IPS-15b (cell line): ENCODE measurements around the gene MALL.
"Not testable (repeated sequence)": the region's sequence is repeated elsewhere in the genome, so short reads cannot be mapped to it uniquely, and the experiment has no call there.

ENCODE experiments used
- H3K27me3 ChIP-seq: one replicate; pipeline ENCODE4 v1.6.1; 2013; ENCODE audit warnings: low read length; ENCODE audit not compliant: control insufficient read depth, insufficient read depth
- H3K36me3 ChIP-seq: one replicate; pipeline ENCODE4 v1.6.1; 2013; ENCODE audit warnings: low read length; ENCODE audit not compliant: control insufficient read depth, insufficient read depth
- H3K4me1 ChIP-seq: one replicate; pipeline ENCODE4 v1.6.1; 2013; ENCODE audit warnings: mild to moderate bottlenecking, low read length; ENCODE audit not compliant: control insufficient read depth, insufficient read depth
- H3K4me3 ChIP-seq: one replicate; pipeline ENCODE4 v1.5.1; 2013; ENCODE audit warnings: low read depth, low read length
- H3K9ac ChIP-seq: one replicate; pipeline ENCODE4 v1.6.1; 2013; ENCODE audit warnings: low read depth, mild to moderate bottlenecking, low read length
- H3K9me3 ChIP-seq: one replicate; pipeline ENCODE4 v1.6.1; 2013; ENCODE audit warnings: mild to moderate bottlenecking, low read length; ENCODE audit not compliant: control insufficient read depth, insufficient read depth

The MALL gene

DNA sequence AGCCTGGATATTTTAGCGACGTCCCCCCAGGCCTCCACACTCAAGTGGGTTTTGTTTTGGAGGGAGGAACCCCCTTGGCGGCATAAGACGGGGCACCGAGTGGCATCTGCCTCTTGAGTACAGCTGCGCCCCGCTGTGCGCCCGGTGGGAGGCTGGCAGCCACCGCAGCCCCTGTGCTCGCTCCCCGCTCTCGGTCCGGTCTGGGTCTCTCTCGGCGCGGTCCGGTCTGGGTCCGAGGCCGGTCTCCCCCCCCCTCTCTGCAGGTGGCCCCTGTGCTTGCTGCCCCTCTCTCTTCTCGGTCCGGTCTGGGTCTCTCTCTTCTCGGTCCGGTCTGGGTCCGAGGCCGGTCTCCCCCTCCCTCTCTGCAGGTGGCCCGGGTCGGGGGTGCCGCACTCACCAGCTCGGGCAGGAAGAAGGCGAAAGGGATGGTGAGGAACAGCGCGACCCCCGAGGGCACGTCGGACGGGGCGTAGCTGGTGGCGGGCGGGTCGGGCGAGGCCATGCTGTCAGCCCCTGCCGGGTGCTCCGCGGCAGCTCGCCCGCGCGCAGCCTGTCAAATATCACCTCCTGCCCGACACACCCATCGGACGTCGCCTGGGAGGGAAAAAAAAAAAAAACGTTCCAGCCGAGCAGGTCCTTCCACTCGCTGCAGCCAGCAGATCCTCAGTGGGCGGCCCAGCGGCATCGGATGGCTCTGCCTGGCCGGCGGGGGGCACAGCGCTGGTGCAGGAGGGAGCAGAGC is at the start of gene MALL:
Gene MALL, minus strand, starts transcription at position 532 of the 742 bp plus-strand sequence. Its CDS starts 30 bp downstream, at position 502.
- peaks cover 4% of the 10 kb centered on the region for H3K4me1 ChIP-seq
- no peak within 1 kb of the TSS for H3K9ac ChIP-seq
- peak within 1 kb of the TSS; percentile 61 for H3K4me3 ChIP-seq
- no peaks in the 10 kb centered on the region for H3K9me3 ChIP-seq
- peaks cover 49% of the 10 kb centered on the region for H3K27me3 ChIP-seq
- H3K36me3 ChIP-seq, result no peaks in the 10 kb centered on the region

DNA sequence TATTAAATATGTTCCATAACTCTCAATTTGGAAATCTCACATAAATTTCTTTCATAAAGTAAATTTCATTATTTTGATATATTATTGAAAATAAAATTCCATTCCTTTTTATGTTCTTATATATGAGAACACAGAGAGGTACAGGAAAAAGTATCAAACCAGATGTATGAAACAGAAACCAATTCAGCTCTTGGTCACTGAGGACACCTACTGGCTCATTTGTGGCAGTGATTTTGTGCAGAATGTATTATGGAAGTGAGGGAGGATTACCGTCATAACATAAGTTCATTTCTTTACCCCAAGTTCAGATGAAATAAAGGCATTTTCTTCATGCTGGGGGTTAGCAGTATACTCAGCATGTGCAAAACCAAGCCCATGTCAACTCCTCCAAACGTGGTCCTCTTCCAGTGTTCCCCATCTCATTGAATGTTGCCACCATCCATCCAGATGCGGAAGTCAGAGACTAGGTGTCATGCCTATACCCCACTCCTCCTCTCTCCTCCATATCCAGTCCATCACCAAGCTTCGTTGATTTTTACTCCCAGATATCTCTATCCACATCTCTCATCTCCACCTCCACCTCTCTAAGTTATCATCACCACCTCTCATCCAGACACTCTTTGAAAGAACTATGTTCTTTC is 41.7 kb upstream of the MALL start:
- Histone ChIP-seq H3K4me3 (no peak overlapping the region), H3K36me3 (no peaks in the 10 kb centered on the region), H3K9me3 (peaks cover 16% of the 10 kb centered on the region), H3K9ac (no peak overlapping the region), H3K4me1 (no peaks in the 10 kb centered on the region), H3K27me3 (no peaks in the 10 kb centered on the region)

DNA sequence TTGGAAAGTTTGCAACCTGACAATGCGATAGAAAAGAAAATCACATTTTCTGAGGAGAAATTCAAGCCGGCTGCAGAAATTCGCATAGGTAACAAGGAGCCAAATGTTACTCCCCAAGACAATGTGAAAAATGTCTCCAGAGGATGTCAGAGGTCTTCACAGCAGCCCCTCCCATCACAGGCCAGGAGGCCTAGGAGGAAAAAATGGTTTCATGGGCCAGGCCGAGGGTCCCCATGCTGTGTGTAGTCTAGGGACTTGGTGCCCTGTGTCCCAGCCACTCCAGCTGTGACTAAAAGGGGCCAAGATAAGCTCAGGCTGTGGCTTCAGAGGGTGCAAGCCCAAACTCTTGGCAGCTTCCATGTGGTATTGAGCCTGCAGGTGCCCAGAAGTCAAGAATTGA is 39.2 kb upstream of the MALL start:
- H3K36me3 ChIP-seq, H3K4me3 ChIP-seq, H3K4me1 ChIP-seq, H3K27me3 ChIP-seq, H3K9ac ChIP-seq: not testable (repeated sequence)
- H3K9me3 ChIP-seq, result peaks cover 16% of the 10 kb centered on the region

DNA sequence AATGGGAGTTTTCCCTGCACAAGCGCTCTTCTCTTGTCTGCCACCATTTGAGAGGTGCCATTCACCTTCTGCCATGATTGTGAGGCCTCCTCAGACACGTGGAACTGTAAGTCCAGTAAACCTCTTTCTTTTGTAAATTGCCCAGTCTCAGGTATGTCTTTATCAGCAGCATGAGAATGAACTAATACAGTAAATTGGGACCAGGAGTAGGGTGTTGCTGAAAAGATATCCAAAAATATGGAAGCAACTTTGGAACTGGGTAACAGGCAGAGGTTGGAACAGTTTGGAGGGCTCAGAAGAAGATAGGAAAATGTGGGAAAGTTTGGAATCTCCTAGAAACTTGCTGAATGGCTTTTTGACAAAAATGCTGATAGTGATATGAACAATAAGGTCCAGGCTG is 38.6 kb upstream of the MALL start:
- not testable (repeated sequence) for H3K9ac ChIP-seq, H3K4me1 ChIP-seq, H3K36me3 ChIP-seq, H3K27me3 ChIP-seq, H3K4me3 ChIP-seq
- peaks cover 16% of the 10 kb centered on the region for H3K9me3 ChIP-seq

DNA sequence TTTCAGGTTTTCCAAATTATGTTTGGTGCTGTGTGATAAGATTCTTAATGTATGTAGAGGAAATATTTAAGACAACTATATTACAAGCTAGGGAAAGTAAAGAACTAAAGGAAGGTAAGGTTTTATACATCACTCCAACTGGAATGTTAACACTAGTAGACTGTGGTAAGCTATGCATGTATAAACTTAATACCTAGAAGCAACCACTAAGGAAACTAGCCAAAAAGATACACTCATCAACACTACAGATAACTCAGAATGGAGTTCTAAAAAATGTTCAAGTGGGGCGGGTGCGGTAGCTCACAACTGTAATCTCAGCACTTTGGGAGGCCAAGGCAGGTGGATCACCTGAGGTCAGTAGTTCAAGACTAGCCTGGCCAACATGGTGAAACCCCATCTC is 37.8 kb upstream of the MALL start:
- Histone ChIP-seq H3K9ac (no peak overlapping the region), H3K9me3 (peaks cover 16% of the 10 kb centered on the region), H3K36me3 (no peaks in the 10 kb centered on the region), H3K27me3 (no peaks in the 10 kb centered on the region), H3K4me1 (no peaks in the 10 kb centered on the region), H3K4me3 (no peak overlapping the region)

DNA sequence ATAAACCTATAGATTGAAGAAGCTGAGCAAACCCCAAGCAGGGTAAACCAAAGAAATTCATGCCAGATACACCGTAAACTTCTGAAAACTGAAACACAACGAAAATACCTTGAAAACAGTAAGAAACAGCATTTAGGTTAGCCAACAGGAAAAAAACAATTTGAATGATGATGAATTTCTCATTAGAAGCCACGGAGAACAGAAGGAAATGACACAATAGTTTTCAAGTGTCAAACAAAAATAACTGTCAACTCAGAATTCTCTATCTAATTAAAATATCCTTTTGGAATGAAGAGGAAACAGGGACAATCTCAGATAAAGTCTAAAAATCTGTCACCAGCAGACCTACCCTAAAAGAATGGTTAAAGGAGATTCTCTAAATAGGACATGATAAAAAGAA is 37.3 kb upstream of the MALL start:
- Histone ChIP-seq H3K4me1 (no peaks in the 10 kb centered on the region), H3K36me3 (no peaks in the 10 kb centered on the region), H3K27me3 (no peaks in the 10 kb centered on the region), H3K9me3 (peaks cover 16% of the 10 kb centered on the region), H3K4me3 (no peak overlapping the region), H3K9ac (no peak overlapping the region)

DNA sequence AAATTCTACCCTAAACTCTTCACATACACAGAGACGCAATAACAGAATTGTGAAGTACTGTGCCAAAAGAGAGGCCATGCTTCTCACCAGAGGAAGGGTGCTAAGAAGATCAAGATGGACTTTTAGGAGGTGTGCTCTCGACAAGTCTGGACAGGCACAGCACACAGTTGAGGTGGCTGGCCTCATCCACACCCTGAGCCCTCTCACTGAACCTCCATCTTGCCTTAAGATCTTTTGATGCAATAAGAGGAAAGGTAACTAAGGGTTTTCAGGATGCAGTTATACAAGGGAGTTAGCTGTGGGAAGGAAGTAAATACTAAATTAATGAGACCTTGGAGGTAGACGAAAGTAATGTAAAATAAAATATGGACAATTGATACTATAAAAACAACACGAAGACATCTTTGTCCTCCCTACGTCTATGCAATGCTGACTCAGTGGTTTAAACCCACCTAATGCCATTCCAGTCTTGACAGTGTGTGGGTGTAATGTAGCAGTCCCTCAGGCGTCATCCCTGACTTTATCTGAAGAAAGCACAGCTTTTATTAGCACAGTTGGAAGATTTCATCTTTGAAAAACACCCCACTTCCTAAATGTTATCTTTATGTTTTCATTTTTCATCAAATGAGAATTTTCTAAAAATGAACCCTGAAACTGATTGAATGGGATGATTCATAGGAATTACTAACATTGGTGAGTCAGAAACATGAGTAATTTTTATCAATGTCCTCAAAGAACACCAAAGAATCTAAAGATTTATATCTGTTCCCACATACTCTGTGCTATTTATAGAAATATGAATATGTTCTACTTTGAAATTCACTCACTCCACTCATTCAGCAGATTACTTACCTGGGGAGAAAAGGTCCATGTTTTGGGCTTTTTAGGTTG is 34.0 kb upstream of the MALL start:
- peaks cover 6% of the 10 kb centered on the region for H3K9me3 ChIP-seq
- H3K27me3 ChIP-seq, result no peaks in the 10 kb centered on the region
- H3K4me3 ChIP-seq, result no peak overlapping the region
- no peak overlapping the region for H3K9ac ChIP-seq
- no peaks in the 10 kb centered on the region for H3K4me1 ChIP-seq
- H3K36me3 ChIP-seq, result no peaks in the 10 kb centered on the region

DNA sequence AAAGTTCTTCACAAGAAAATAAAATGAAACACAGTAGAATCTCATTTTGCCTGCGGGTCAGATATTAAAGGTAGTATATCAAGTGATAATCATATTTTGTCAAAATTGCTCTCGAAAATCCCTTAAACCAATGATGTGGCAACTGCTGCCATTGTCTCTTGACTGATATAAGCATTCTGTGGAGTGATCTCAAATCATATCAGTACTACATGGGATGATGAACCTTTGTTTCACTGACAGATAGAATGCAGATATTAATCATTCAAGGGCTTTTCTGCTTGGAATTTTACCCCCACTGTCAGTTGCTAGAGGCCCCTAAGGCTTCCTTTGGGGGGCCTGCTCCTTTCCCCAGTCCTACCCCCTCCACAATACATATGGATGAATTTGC is 31.3 kb upstream of the MALL start:
- no peak overlapping the region for H3K9ac ChIP-seq
- no peaks in the 10 kb centered on the region for H3K27me3 ChIP-seq
- no peak overlapping the region for H3K4me3 ChIP-seq
- H3K36me3 ChIP-seq, result no peaks in the 10 kb centered on the region
- H3K9me3 ChIP-seq, result no peaks in the 10 kb centered on the region
- H3K4me1 ChIP-seq, result no peaks in the 10 kb centered on the region

DNA sequence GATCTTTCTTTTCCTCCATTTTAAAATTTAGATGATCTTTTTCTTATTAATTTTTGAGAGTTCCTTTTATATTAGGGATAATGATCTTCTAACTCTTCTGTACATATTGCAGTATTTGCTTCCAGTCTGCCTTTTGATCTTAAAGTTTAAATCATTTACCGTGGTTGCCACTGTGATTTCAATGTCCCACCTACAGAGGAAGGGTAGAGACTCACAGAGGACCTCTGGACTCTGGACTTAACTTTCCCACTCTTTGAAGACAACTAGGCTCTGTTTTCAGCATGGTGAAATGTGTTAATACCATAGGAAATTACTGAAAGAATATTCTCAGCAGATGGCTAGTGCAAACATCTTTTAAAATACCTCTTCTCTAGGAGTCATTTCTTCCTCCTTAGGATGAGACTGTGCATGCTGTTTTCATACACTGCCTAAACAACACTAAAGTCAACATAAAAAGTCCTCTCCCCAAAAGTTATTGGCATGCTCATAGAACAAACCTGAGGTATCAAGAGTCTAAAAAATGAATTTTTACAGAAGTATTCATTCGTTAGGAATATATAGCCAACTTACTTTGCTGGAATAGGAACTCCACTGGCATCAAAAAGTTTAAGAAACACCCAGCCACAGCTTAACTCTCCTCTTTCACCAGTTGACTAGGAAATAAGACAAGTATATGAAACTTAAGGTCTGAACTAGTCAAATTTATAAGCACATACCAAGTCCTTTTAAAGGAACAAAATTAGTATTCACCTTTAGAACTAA is 30.7 kb upstream of the MALL start:
- H3K36me3 ChIP-seq, result no peaks in the 10 kb centered on the region

DNA sequence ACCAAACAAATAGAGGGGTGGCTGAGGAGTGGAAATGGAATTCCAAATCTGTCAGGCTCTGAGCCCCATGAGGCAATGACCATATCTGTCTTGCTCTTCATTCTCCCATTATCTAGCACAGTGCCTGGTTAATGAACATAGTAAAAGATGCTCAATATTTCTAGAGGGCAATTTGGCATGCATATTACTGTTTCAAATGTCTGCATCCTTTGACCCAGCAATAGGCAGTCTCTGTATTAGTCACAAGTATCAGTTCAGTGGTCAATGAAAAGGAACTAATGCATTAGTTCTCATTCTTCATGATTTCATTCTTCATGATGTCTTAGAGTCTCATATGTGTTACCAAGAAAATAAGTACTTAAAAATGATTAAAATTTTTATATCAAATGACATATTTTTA is 28.4 kb upstream of the MALL start:
- Histone ChIP-seq H3K9ac (no peak overlapping the region), H3K4me3 (no peak overlapping the region), H3K36me3 (no peaks in the 10 kb centered on the region), H3K9me3 (no peaks in the 10 kb centered on the region), H3K4me1 (no peaks in the 10 kb centered on the region), H3K27me3 (no peaks in the 10 kb centered on the region)

More for the DNA sequence above, 30.7 kb upstream of the MALL start:
- H3K9me3 ChIP-seq, result no peaks in the 10 kb centered on the region
- H3K27me3 ChIP-seq, result no peaks in the 10 kb centered on the region
- no peaks in the 10 kb centered on the region for H3K4me1 ChIP-seq
- no peak overlapping the region for H3K4me3 ChIP-seq
- no peak overlapping the region for H3K9ac ChIP-seq

DNA sequence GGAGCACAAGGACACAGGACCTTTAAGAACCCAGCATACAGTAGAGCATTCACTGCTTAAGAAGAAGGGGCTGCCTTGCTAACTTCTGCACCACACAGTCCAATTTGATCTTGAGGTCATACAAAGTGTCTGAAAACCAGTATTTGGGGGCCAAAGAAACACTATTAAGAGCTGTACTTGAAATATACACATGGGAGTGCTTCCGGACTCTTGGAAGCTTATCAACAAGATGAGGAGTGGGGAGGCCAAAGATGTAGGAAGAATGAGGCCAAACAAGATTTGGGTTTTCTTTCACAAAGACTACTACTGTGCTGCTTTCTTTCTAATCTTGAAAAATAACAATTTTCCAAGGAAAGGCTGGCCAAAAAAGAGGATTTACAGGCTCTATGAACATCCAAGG is 24.8 kb upstream of the MALL start:
- Histone ChIP-seq H3K27me3 (no peaks in the 10 kb centered on the region), H3K4me1 (no peaks in the 10 kb centered on the region), H3K36me3 (no peaks in the 10 kb centered on the region), H3K4me3 (no peak overlapping the region), H3K9ac (no peak overlapping the region), H3K9me3 (no peaks in the 10 kb centered on the region)
